Endothelial cell of umbilical vein (primary cell): Measurements from ENCODE around the gene ECE2. TPM values are rescaled to one million over a fixed set of nuclear protein-coding genes. Genes with fewer than 3 reads are reported as not detected.

Source experiments
- BruUV-seq: library from RNA; stranded (reverse); fragments of 400-500 nt; replicated peaks from 2 replicates; lab custom pipeline; 2021; lab: Mats Ljungman, UMichigan
- CTCF ChIA-PET: fragments of 300-600, 350-600 bp; sonication (Branson Sonifier 250); formaldehyde crosslinking; loops from one replicate; lab custom pipeline; 2021; ENCODE audit warnings: antibody characterized with exemption, inconsistent platforms; lab: Charles Lee
- POLR2A ChIA-PET: fragments of 300-600, 350-600 bp; sonication (Branson Sonifier 250); formaldehyde crosslinking; loops from one replicate; lab custom pipeline; 2021; ENCODE audit warnings: antibody characterized with exemption, inconsistent platforms; lab: Charles Lee
- DNase-seq: peaks from one replicate; pipeline ENCODE4 v3.0.0-alpha.2; 2011; ENCODE audit warnings: low read depth, low spot score
- FAIRE-seq: peaks from 2 replicates; lab custom pipeline; 2011; peaks lifted over from hg19 to GRCh38; lab: Jason Lieb, UNC
- H2AFZ ChIP-seq: 2 replicates; pipeline ENCODE4 v1.6.0; 2012; ENCODE audit warnings: low read depth, low read length, control low read depth, inconsistent platforms
- H3K27ac ChIP-seq: 2 replicates; pipeline ENCODE4 v1.5.1; 2011; ENCODE audit warnings: low read depth, mild to moderate bottlenecking, control low read depth, low read length, moderate library complexity; ENCODE audit not compliant: insufficient read depth
- H3K27me3 ChIP-seq, 2 experiments: 2 replicates each; pipeline versions ENCODE4 v1.6.0 to v1.6.1; 2011; ENCODE audit warnings: low read length in 2 of 2, mixed read lengths in 1 of 2; ENCODE audit not compliant: control insufficient read depth in 2 of 2, insufficient read depth in 2 of 2
- H3K36me3 ChIP-seq, 2 experiments: 2 replicates in 1 of 2; 3 replicates in 1 of 2; pipeline ENCODE4 v1.5.1; 2011; ENCODE audit warnings: low read length in 2 of 2, mild to moderate bottlenecking in 1 of 2, moderate library complexity in 1 of 2; ENCODE audit not compliant: control insufficient read depth in 2 of 2, insufficient read depth in 2 of 2; ENCODE audit errors: extremely low read depth in 1 of 2
- H3K4me1 ChIP-seq: 3 replicates; pipeline ENCODE4 v1.5.1; 2011; ENCODE audit warnings: mild to moderate bottlenecking, low read length; ENCODE audit not compliant: control insufficient read depth, insufficient read depth; ENCODE audit errors: extremely low read depth
- H3K4me2 ChIP-seq: 2 replicates; pipeline ENCODE4 v1.6.1; 2011; ENCODE audit warnings: low read length, control low read depth, mixed read lengths; ENCODE audit not compliant: insufficient read depth
- H3K4me3 ChIP-seq, 3 experiments: fragments of 200-600 bp in 1 of 3; sonication (generic), shearing (Covaris generic) in 1 of 3; replicated peaks in 1 of 3; 2 replicates each; pipeline ENCODE4 v1.5.1; 2011 to 2016; ENCODE audit warnings: control low read depth in 3 of 3, low read length in 3 of 3, mild to moderate bottlenecking in 2 of 3, inconsistent platforms in 1 of 3, low read depth in 1 of 3, moderate library complexity in 1 of 3; ENCODE audit not compliant: insufficient read depth in 1 of 3
- H3K79me2 ChIP-seq: 2 replicates; pipeline ENCODE4 v1.6.0; 2012; ENCODE audit warnings: low read length, inconsistent platforms; ENCODE audit not compliant: control insufficient read depth, insufficient read depth
- H3K9ac ChIP-seq: replicated peaks from 2 replicates; pipeline ENCODE3; 2011; ENCODE audit warnings: low read length, control low read depth; ENCODE audit not compliant: insufficient read depth; ENCODE audit errors: extremely low read depth
- H3K9me1 ChIP-seq: replicated peaks from 3 replicates; pipeline ENCODE4 v1.6.0; 2011; ENCODE audit warnings: mild to moderate bottlenecking, low read length; ENCODE audit not compliant: control insufficient read depth, insufficient read depth; ENCODE audit errors: extremely low read depth
- H3K9me3 ChIP-seq: replicated peaks from 2 replicates; pipeline ENCODE4 v1.5.1; 2012; ENCODE audit warnings: low read length, inconsistent platforms; ENCODE audit not compliant: control insufficient read depth, insufficient read depth
- H4K20me1 ChIP-seq: replicated peaks from 2 replicates; pipeline ENCODE3; 2011; ENCODE audit warnings: mild to moderate bottlenecking, low read length; ENCODE audit not compliant: control insufficient read depth, insufficient read depth; ENCODE audit errors: extremely low read depth
- EZH2 ChIP-seq: IDR thresholded peaks from 2 replicates; pipeline ENCODE4 v1.6.1; 2012; ENCODE audit warnings: borderline replicate concordance, low read depth, mild to moderate bottlenecking, moderate library complexity, low read length, inconsistent platforms; ENCODE audit not compliant: severe bottlenecking
- FOS ChIP-seq: IDR thresholded peaks from 2 replicates; pipeline ENCODE4 v1.6.1; 2011; ENCODE audit warnings: mild to moderate bottlenecking, low read length, moderate library complexity, borderline replicate concordance; ENCODE audit not compliant: insufficient read depth
- GATA2 ChIP-seq: IDR thresholded peaks from 2 replicates; pipeline ENCODE4 v1.7.0; 2011; ENCODE audit warnings: low read depth, mild to moderate bottlenecking, moderate library complexity, mixed read lengths, low read length; ENCODE audit not compliant: insufficient read length, insufficient read depth
- JUN ChIP-seq: IDR thresholded peaks from 2 replicates; pipeline ENCODE4 v1.6.1; 2011; ENCODE audit warnings: borderline replicate concordance, low read depth; ENCODE audit not compliant: insufficient read length, insufficient read depth
- MAX ChIP-seq: IDR thresholded peaks from 2 replicates; pipeline ENCODE4 v1.6.1; 2011; ENCODE audit not compliant: insufficient read depth, insufficient read length
- MYC ChIP-seq: IDR thresholded peaks from one replicate; pipeline ENCODE4 v1.6.1; 2011; ENCODE audit warnings: mild to moderate bottlenecking, low read depth, low read length
- POLR2A ChIP-seq: IDR thresholded peaks from 2 replicates; pipeline ENCODE4 v1.6.1; 2012; ENCODE audit warnings: low read depth, mild to moderate bottlenecking, control low read depth, low read length
- POLR2AphosphoS5 ChIP-seq: IDR thresholded peaks from 2 replicates; pipeline ENCODE4 v1.6.1; 2012; ENCODE audit warnings: low read depth, mild to moderate bottlenecking, control low read depth, low read length, moderate library complexity; ENCODE audit not compliant: insufficient read depth
- dilution Hi-C: fragments of 300-500 bp; cut with MboI; formaldehyde crosslinking; loops from one replicate; pipeline ENCODE4 v1.15.0; 2019; ENCODE audit warnings: low sequenced_read_pairs; ENCODE audit not compliant: extremely low pct_ligation_motif_present
- intact Hi-C: fragments of 100-400 bp; cut with micrococcal nuclease; formaldehyde crosslinking; loops from one replicate; pipeline ENCODE4 v1.10.0; 2022
- polyA plus RNA-seq, 4 experiments: library from polyadenylated mRNA; depleted of rRNA in 3 of 4; stranded (reverse) in 3 of 4; unstranded in 1 of 4; fragments of >200 nt; gene quantifications; 2 replicates each; pipeline versions ENCODE4 v1.2.1 to v1.2.3, GENCODE V29; 2011 to 2012; ENCODE audit warnings: missing spikeins in 1 of 4
- total RNA-seq: library from RNA; stranded (reverse); gene quantifications from 2 replicates; pipeline ENCODE4 v1.2.3, GENCODE V29; 2021
- TF ChIP-seq, protein P1 (sequence below), 2 donors: IDR thresholded peaks; 1 replicate in 1 of 2; 2 replicates in 1 of 2; pipeline ENCODE4 v1.5.1; 2011; ENCODE audit warnings: low read length in 2 of 2, mild to moderate bottlenecking in 2 of 2, moderate library complexity in 2 of 2, control low read depth in 1 of 2, inconsistent platforms in 1 of 2, low read depth in 1 of 2; ENCODE audit not compliant: insufficient read depth in 1 of 2; ENCODE audit errors: extremely low read depth in 1 of 2

Gene ECE2
- total and polyA plus RNA-seq, 2 donors (not counting 3 experiments of a cell fraction or from before 2014, with no cell fraction given): not detected

DNA sequence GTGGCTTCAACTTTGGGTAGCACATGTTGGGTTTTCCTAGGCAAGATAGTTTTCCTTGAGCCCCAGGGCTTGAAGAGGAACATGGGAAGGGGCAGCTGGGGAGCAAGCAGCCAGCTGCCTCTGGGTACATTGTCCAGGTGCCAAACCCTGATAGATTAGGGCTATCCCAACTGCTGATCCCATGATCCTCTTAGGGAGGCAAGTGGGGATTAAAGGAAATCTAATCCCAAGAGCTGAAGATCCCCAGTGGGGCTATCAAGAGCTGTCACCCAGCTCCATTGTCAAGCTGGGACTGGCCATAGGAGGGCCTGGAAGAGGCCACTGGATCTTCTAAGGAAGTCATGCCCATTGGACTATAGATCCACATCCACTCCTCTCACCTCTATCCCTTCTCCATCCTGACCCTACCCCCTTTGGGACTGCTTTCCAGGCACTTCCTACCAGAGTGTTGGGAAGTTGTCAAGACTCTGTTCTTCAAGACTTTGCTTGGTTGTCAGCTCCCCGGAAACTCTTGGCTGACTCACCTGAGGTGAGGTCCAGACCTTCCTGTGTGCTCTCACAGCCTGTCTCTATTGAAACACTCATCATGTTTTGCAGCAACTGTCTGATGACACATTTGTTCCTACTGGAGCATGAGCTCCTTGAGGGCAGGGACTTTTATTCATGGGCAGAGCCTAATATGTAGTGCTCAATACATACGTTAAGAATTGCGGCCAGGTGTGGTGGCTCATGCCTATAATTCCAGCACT is 20.4 kb upstream of the ECE2 start:
- FAIRE-seq: no peak
- H3K79me2 ChIP-seq: no peaks in the 10 kb centered on the region
- no peak overlapping the region for H3K4me2 ChIP-seq
- H3K27ac ChIP-seq: no peak overlapping the region
- H4K20me1 ChIP-seq: no peaks in the 10 kb centered on the region
- no peak for DNase-seq
- peaks cover 1% of the 10 kb centered on the region for H3K4me1 ChIP-seq
- H2AFZ ChIP-seq: no peak overlapping the region
- H3K4me3 ChIP-seq: no peak overlapping the region
- intact Hi-C loops (no loop called here), dilution Hi-C loops (no loop called here)
- BruUV-seq: no TSS peak
- no peaks in the 10 kb centered on the region for H3K9me1 ChIP-seq
- peaks cover 10 to 13% of the 10 kb centered on the region in 2 experiments for H3K27me3 ChIP-seq
- no peaks in the 10 kb centered on the region for H3K36me3 ChIP-seq
- H3K9ac ChIP-seq: no peak overlapping the region
- TF ChIP-seq EZH2 (no peak), JUN (no peak), GATA2 (no peak), FOS (no peak), MYC (no peak), POLR2AphosphoS5 (no peak), MAX (no peak), POLR2A (no peak)
- TF ChIP-seq, protein P1, sequence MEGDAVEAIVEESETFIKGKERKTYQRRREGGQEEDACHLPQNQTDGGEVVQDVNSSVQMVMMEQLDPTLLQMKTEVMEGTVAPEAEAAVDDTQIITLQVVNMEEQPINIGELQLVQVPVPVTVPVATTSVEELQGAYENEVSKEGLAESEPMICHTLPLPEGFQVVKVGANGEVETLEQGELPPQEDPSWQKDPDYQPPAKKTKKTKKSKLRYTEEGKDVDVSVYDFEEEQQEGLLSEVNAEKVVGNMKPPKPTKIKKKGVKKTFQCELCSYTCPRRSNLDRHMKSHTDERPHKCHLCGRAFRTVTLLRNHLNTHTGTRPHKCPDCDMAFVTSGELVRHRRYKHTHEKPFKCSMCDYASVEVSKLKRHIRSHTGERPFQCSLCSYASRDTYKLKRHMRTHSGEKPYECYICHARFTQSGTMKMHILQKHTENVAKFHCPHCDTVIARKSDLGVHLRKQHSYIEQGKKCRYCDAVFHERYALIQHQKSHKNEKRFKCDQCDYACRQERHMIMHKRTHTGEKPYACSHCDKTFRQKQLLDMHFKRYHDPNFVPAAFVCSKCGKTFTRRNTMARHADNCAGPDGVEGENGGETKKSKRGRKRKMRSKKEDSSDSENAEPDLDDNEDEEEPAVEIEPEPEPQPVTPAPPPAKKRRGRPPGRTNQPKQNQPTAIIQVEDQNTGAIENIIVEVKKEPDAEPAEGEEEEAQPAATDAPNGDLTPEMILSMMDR (IDR thresholded peaks at IDR 0.05; ENCODE audit: extremely low read depth in 1 of 2, insufficient read depth in 1 of 2, low read depth in 1 of 2, low read length in 2 of 2): no peak
- CTCF ChIA-PET: interaction anchor here (0.8 to 1.6 kb wide), 3 partner anchors 13 to 215 kb away, joined by 3 to 4 read pairs (median 3); no protein-coding TSS in a partner anchor
- no peaks in the 10 kb centered on the region for H3K9me3 ChIP-seq
- POLR2A ChIA-PET: no interaction called here
